SH-SY5Y (cell line): ENCODE measurements around the gene COL18A1.

Source experiments
- GATA2 ChIP-seq: IDR thresholded peaks from 2 replicates; pipeline ENCODE4 v1.6.1; 2011; ENCODE audit warnings: mild to moderate bottlenecking, low read depth, low read length
- GATA3 ChIP-seq: IDR thresholded peaks from 2 replicates; pipeline ENCODE4 v1.6.1; 2011; ENCODE audit warnings: low read depth, mild to moderate bottlenecking, low read length, moderate library complexity

DNA sequence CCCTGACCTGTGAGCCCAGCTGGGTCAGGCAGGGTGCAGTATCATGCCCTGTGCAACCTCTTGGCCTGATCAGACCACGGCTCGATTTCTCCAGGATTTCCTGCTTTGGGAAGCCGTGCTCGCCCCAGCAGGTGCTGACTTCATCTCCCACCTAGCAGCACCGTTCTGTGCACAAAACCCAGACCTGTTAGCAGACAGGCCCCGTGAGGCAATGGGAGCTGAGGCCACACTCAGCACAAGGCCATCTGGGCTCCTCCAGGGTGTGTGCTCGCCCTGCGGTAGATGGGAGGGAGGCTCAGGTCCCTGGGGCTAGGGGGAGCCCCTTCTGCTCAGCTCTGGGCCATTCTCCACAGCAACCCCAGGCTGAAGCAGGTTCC, 107.6 kb downstream of the COL18A1 start:
- no peak for TF ChIP-seq GATA2
- TF ChIP-seq GATA3, result no peak
